T-cell (primary cell): Measurements from ENCODE around the gene HSD17B14. TPM values are rescaled to one million over a fixed set of nuclear protein-coding genes. Genes with fewer than 3 reads are reported as not detected.
A peak's percentile ranks its signal among the peaks of the same experiment; 100 is the strongest.
"Not testable (repeated sequence)": the region's sequence is repeated elsewhere in the genome, so short reads cannot be mapped to it uniquely, and the experiment has no call there.

Source experiments
- ATAC-seq, 4 experiments: fragments of 200-7000 bp in 3 of 4; fragments of 150-1000 bp in 1 of 4; cut with Tn5 transposase; replicated peaks in 1 of 4; 1 replicate in 3 of 4; 2 replicates in 1 of 4; pipeline ENCODE4 v1.10.0; 2021; ENCODE audit warnings: moderate library complexity in 3 of 4, mild to moderate bottlenecking in 2 of 4, moderate number of reproducible peaks in 1 of 4
- CTCF ChIA-PET, 2 donors: fragments of 300-600 bp; sonication (Branson Sonifier 250); formaldehyde crosslinking; loops; one replicate each; lab custom pipeline; 2022; ENCODE audit warnings: antibody characterized with exemption in 2 of 2; lab: Charles Lee
- POLR2A ChIA-PET, 2 donors: fragments of 300-600 bp; sonication (Branson Sonifier 250); formaldehyde crosslinking; loops; one replicate each; lab custom pipeline; 2022; ENCODE audit warnings: antibody characterized with exemption in 2 of 2; lab: Charles Lee
- DNase-seq, 35 experiments: peaks; one replicate each; pipeline versions ENCODE4 v3.0.0 to v3.0.0-alpha.2; 2013 to 2023
- H3K27ac ChIP-seq: one replicate; pipeline ENCODE4 v1.5.1; 2013; ENCODE audit warnings: low read length
- H3K27me3 ChIP-seq, 2 experiments: replicated peaks in 1 of 2; 1 replicate in 1 of 2; 2 replicates in 1 of 2; pipeline versions ENCODE4 v1.6.1 to v1.7.0; 2013; ENCODE audit warnings: low read length in 1 of 2, mixed read lengths in 1 of 2; ENCODE audit not compliant: control insufficient read depth in 2 of 2, insufficient read depth in 2 of 2; ENCODE audit errors: extremely low read depth in 1 of 2
- H3K36me3 ChIP-seq, 2 donors: 1 replicate in 1 of 2; 2 replicates in 1 of 2; pipeline versions ENCODE4 v1.6.1 to v1.7.0; 2013; ENCODE audit warnings: low read length in 1 of 2; ENCODE audit not compliant: control insufficient read depth in 2 of 2, insufficient read depth in 1 of 2; ENCODE audit errors: extremely low read depth in 1 of 2
- H3K4me1 ChIP-seq, 2 experiments: 1 replicate in 1 of 2; 2 replicates in 1 of 2; pipeline versions ENCODE4 v1.6.1 to v1.7.0; 2013; ENCODE audit warnings: low read length in 2 of 2, mixed read lengths in 1 of 2; ENCODE audit not compliant: insufficient read depth in 2 of 2, control insufficient read depth in 1 of 2; ENCODE audit errors: extremely low read depth in 1 of 2
- H3K4me3 ChIP-seq, 2 donors: 1 replicate in 1 of 2; 2 replicates in 1 of 2; pipeline versions ENCODE4 v1.5.1 to v1.7.0; 2013; ENCODE audit warnings: mild to moderate bottlenecking in 2 of 2, low read length in 1 of 2, moderate library complexity in 1 of 2; ENCODE audit not compliant: control insufficient read depth in 1 of 2; ENCODE audit errors: extremely low read depth in 1 of 2
- H3K9me3 ChIP-seq: 2 replicates; pipeline ENCODE4 v1.7.0; 2013
- H3K27ac Mint-ChIP-seq, 2 donors: one replicate each; pipeline ENCODE4 v1.8.0; 2020 to 2021; ENCODE audit warnings: mild to moderate bottlenecking in 2 of 2, mixed read lengths in 2 of 2
- H3K27me3 Mint-ChIP-seq, 2 donors: one replicate each; pipeline ENCODE4 v1.8.0; 2021 to 2022; ENCODE audit warnings: mixed read lengths in 2 of 2
- H3K36me3 Mint-ChIP-seq: one replicate; pipeline ENCODE4 v1.8.0; 2021; ENCODE audit warnings: mixed read lengths
- H3K4me1 Mint-ChIP-seq, 3 donors: one replicate each; pipeline ENCODE4 v1.8.0; 2020 to 2022; ENCODE audit warnings: mixed read lengths in 3 of 3, mild to moderate bottlenecking in 1 of 3
- H3K4me3 Mint-ChIP-seq, 3 donors: one replicate each; pipeline ENCODE4 v1.8.0; 2020 to 2022; ENCODE audit warnings: mild to moderate bottlenecking in 3 of 3, mixed read lengths in 3 of 3, moderate library complexity in 3 of 3
- H3K9me3 Mint-ChIP-seq, 3 donors: one replicate each; pipeline ENCODE4 v1.8.0; 2020 to 2022; ENCODE audit warnings: mixed read lengths in 3 of 3
- WGBS: methylation state at CpG from one replicate; pipeline ENCODE4 v1.1.5; 2013; ENCODE audit warnings: missing lambda C conversion rate; ENCODE audit not compliant: insufficient coverage; 5-methylcytosine and 5-hydroxymethylcytosine counted together
- total RNA-seq, 35 experiments: library from RNA in 6 of 35; stranded (reverse) in 6 of 35; fragments of 120-200 nt in 1 of 35; gene quantifications; one replicate each; pipeline versions ENCODE4 v1.2.1 to v1.2.4 and lab custom pipeline; 2013 to 2026

HSD17B14 gene
- total RNA-seq, 5 donors from 2014 or later (not counting 1 experiment from before 2014, with no cell fraction given), result 0.58 to 2.1 (median 1.1) TPM; not detected in 1

DNA sequence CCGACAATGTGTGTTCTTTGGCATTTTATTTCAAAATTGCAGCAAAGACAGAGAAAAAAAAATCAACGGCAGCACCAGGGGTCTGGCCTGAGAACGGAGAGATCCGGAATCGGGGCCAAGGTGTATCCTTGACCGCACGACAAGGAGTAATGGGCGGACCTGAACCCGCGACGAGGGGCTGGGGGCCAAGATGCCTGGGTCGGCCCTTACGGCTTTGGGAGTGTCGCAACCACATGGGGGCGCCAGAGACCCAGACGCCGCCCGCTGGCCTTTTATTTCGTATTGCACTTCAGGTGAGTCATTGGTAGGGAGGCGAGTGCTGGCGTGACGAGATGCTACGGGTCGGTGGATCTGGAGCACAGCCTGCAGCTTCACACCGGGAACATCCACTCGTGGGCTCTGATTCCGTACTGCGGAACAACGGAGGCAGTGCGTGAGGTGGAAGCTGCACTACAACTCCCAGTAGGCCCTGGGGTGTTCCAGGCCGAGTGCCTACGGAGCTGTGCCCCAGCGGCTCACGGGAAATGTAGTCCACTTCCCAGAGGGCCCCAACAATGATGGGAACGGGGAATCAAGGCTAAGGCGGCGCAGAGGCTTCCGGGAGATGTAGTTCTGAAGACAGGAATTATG lies 41.1 kb downstream of the HSD17B14 start:
- Mint-ChIP-seq H3K9me3 (no peaks in the 10 kb centered on the region), H3K4me3 (peak overlapping the region; percentile 79 to 90 (median 86)), H3K27me3 (no peaks in the 10 kb centered on the region), H3K27ac (peak overlapping the region; percentile 91 to 94), H3K4me1 (peaks cover 5 to 12% (median 9%) of the 10 kb centered on the region in 3 donors), H3K36me3 (no peaks in the 10 kb centered on the region)
- Histone ChIP-seq H3K4me3 (peak overlapping the region; percentile 56 to 87), H3K4me1 (peaks cover 0 to 14% of the 10 kb centered on the region in 2 experiments), H3K27ac (peak overlapping the region; percentile 66), H3K36me3 (peaks cover 0 to 4% of the 10 kb centered on the region in 2 donors), H3K9me3 (no peaks in the 10 kb centered on the region), H3K27me3 (no peaks in the 10 kb centered on the region)
- ChIA-PET CTCF (interaction anchor here (0.5 to 2.3 kb wide), 16 partner anchors 9 to 198 kb away, joined by 3 to 29 read pairs (median 3); partner anchors contain the start of genes RUVBL2 (in 2 of the 2), GYS1 (in 1 of the 2), HSD17B14 (in 1 of the 2) and RPL18 (in 1 of the 2)), POLR2A (interaction anchor here (0.6 to 0.8 kb wide), 2 partner anchors 42 to 83 kb away, joined by 3 read pairs; no protein-coding TSS in a partner anchor)
- 3% methylated on average over 38 of the region's 38 CpGs for WGBS
- peak; percentile 65 to 91 (median 76) for DNase-seq
- peak; percentile 98 to 99 (median 98) for ATAC-seq

DNA sequence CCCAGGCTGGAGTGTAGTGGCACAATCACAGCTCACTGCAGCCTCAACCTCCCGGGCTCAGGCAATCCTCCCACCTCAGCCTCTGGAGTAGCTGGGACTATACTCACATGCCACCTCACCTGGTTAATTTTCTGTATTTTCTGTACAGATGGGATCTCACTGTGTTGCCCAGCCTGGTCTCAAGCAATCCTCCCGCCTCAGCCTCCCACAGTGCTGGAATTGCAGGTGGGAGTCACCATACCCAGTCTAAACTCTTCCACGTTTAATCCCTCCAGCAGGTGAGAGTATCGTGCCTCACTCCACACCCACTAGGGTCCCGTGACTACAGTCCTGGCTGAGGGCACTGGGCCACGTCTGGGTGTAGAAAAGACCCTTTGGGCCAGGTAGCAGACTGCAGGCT lies 42.0 kb downstream of the HSD17B14 start:
- no peaks in the 10 kb centered on the region for H3K27me3 Mint-ChIP-seq
- H3K27ac Mint-ChIP-seq, result peak overlapping the region in 1 of 2 donors; percentile 57
- ChIA-PET POLR2A (no interaction called here), CTCF (interaction anchor here (0.7 to 2.3 kb wide), 4 partner anchors 42 to 48 kb away, joined by 3 to 29 read pairs (median 12); partner anchors contain the start of gene HSD17B14 (in 1 of the 2))
- H3K4me3 Mint-ChIP-seq, result peak overlapping the region in 2 of 3 donors; percentile 28 to 79
- no peaks in the 10 kb centered on the region for H3K27me3 ChIP-seq
- no peak for DNase-seq
- WGBS, result 58% methylated on average over 2 of the region's 6 CpGs
- H3K4me1 Mint-ChIP-seq, result peaks cover 5 to 12% (median 9%) of the 10 kb centered on the region in 3 donors
- H3K9me3 Mint-ChIP-seq, result no peaks in the 10 kb centered on the region
- peaks cover 0 to 14% of the 10 kb centered on the region in 2 experiments for H3K4me1 ChIP-seq
- H3K36me3 ChIP-seq, result peaks cover 0 to 1% of the 10 kb centered on the region in 2 donors
- H3K9me3 ChIP-seq, result no peaks in the 10 kb centered on the region
- H3K4me3 ChIP-seq, result no peak overlapping the region
- H3K27ac ChIP-seq, result no peak overlapping the region
- no peaks in the 10 kb centered on the region for H3K36me3 Mint-ChIP-seq
- no peak for ATAC-seq

DNA sequence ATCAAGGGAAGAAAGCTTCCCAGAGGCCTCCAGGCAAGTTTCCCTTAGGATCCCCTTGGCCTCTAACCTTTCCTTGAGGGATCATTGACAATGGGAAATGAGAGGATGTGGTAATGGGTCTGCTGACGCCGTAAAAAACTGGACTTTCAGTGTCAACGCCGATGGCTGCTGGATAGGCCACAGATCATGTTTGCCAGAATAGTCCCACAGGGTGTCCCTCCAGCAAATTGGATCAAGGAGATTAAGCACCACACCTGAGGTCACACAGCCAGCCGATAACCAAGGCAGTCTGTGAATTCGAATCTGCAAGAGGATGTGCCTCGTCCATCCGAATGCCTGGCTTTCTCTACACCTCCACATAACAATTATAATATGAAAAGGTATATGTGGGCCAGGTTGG lies 43.0 kb downstream of the HSD17B14 start:
- Histone ChIP-seq H3K27me3 (no peaks in the 10 kb centered on the region), H3K4me3 (no peak overlapping the region), H3K4me1 (peaks cover 0 to 14% of the 10 kb centered on the region in 2 experiments), H3K36me3 (no peaks in the 10 kb centered on the region), H3K9me3 (no peaks in the 10 kb centered on the region), H3K27ac (no peak overlapping the region)
- Mint-ChIP-seq H3K4me3 (no peak overlapping the region), H3K9me3 (no peaks in the 10 kb centered on the region), H3K4me1 (peaks cover 5 to 12% (median 9%) of the 10 kb centered on the region in 3 donors), H3K27me3 (no peaks in the 10 kb centered on the region), H3K27ac (no peak overlapping the region), H3K36me3 (no peaks in the 10 kb centered on the region)
- no peak for ATAC-seq
- WGBS, result 81% methylated on average over 2 of the region's 8 CpGs
- no peak for DNase-seq
- ChIA-PET POLR2A (no interaction called here), CTCF (interaction anchor here in 1 of 2 donors (0.7 to 1.1 kb wide), 2 partner anchors 38 to 43 kb away, joined by 3 to 6 read pairs; no protein-coding TSS in a partner anchor)

DNA sequence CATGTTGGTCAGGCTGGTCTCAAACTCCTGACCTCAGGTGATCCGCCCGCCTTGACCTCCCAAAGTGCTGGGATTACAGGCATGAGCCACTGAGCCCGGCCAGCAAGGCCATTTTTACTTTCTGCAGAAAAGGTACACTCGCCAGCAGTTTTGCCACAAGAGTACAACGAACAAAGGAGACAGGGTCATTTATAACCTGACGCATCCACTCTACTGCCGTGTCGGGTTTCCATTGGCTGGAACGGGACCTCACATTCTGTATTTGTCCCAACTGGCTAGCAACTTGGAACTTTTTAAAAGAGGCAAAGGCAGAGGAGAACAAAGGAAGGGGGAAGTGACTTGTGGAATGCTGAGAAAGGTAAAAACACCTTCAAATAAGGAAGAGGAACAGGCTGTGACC lies 49.0 kb downstream of the HSD17B14 start:
- H3K27ac ChIP-seq, result not testable (repeated sequence)

DNA sequence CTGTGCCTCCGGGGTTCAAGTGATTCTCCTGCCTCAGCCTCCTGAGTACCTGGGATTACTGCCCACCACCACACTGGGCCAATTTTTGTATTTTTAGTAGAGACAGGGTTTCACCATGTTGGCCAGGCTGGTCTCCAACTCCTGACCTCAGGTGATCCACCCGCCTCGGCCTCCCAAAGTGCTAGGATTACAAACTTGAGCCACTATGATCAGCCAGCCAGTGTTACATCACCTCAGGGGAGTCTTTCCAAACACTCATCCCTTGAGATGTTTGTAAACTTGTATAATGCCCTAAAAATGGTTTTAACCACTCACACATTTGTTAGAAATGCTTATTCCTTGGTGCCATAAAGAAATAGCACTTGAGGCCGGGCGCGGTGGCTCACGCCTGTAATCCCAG lies 49.9 kb downstream of the HSD17B14 start:
- H3K4me1 ChIP-seq, H3K36me3 Mint-ChIP-seq, H3K27me3 Mint-ChIP-seq, H3K4me1 Mint-ChIP-seq, DNase-seq, POLR2A ChIA-PET, H3K4me3 Mint-ChIP-seq, ATAC-seq, H3K4me3 ChIP-seq, H3K9me3 Mint-ChIP-seq, H3K9me3 ChIP-seq, H3K36me3 ChIP-seq, H3K27ac Mint-ChIP-seq, H3K27ac ChIP-seq: not testable (repeated sequence)
- CTCF ChIA-PET, result interaction anchor here in 1 of 2 donors (1.2 kb wide), 1 partner anchor 9 kb away, joined by 3 read pairs; no protein-coding TSS in a partner anchor
- 100% methylated on average over 5 of the region's 7 CpGs for WGBS
- H3K27me3 ChIP-seq, result peaks cover 0 to 28% of the 10 kb centered on the region in 2 experiments

More for the DNA sequence above, 49.0 kb downstream of the HSD17B14 start:
- H3K27ac Mint-ChIP-seq, H3K4me3 Mint-ChIP-seq, POLR2A ChIA-PET, H3K4me1 Mint-ChIP-seq, ATAC-seq, H3K4me3 ChIP-seq, H3K27me3 Mint-ChIP-seq, H3K36me3 Mint-ChIP-seq, DNase-seq, H3K9me3 Mint-ChIP-seq, H3K9me3 ChIP-seq, H3K4me1 ChIP-seq, H3K36me3 ChIP-seq: not testable (repeated sequence)
- CTCF ChIA-PET, result interaction anchor here in 1 of 2 donors (0.8 to 3.5 kb wide), 8 partner anchors 9 to 206 kb away, joined by 3 to 43 read pairs (median 6); partner anchors contain the start of genes HSD17B14 and RUVBL2
- H3K27me3 ChIP-seq, result peaks cover 0 to 25% of the 10 kb centered on the region in 2 experiments
- 89% methylated on average over 8 of the region's 9 CpGs for WGBS

DNA sequence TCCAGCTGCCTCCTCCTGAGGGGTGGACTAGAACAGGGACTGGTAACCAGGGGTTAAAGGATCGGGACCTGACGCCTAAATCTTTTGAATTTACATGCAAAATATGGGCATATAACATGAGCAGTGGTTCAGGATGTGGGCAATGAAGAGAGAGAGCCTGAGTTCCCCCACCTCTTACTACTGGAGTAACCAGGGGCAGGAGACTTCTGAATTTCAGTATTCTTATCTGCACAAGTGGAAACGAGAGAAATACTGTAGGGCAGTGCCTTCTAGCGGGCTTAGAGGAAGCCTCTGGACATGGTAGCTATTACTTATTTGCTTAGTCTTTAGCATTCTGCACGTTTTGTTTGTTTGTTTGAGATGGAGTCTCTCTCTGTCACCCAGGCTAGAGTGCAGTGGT lies 51.8 kb downstream of the HSD17B14 start:
- DNase-seq, result no peak
- Histone ChIP-seq H3K36me3 (no peaks in the 10 kb centered on the region), H3K4me1 (peaks cover 0 to 6% of the 10 kb centered on the region in 2 experiments), H3K27me3 (peaks cover 0 to 28% of the 10 kb centered on the region in 2 experiments), H3K9me3 (no peaks in the 10 kb centered on the region), H3K27ac (no peak overlapping the region), H3K4me3 (no peak overlapping the region)
- 35% methylated on average over 3 of the region's 5 CpGs for WGBS
- Mint-ChIP-seq H3K27me3 (peaks cover 3 to 8% of the 10 kb centered on the region in 2 donors), H3K4me1 (peaks cover 3 to 5% (median 3%) of the 10 kb centered on the region in 3 donors), H3K4me3 (no peak overlapping the region), H3K27ac (no peak overlapping the region), H3K9me3 (no peaks in the 10 kb centered on the region), H3K36me3 (no peaks in the 10 kb centered on the region)
- no peak for ATAC-seq
- ChIA-PET CTCF (interaction anchor here in 1 of 2 donors (0.5 kb wide), 1 partner anchor 176 kb away, joined by 3 read pairs; no protein-coding TSS in a partner anchor), POLR2A (no interaction called here)
